ENCODE data around the gene NXF1.

GRCh38 chr11:62788991-62789390, 16.2 kb downstream of the NXF1 start:
- TF ChIP-seq, protein P1, sequence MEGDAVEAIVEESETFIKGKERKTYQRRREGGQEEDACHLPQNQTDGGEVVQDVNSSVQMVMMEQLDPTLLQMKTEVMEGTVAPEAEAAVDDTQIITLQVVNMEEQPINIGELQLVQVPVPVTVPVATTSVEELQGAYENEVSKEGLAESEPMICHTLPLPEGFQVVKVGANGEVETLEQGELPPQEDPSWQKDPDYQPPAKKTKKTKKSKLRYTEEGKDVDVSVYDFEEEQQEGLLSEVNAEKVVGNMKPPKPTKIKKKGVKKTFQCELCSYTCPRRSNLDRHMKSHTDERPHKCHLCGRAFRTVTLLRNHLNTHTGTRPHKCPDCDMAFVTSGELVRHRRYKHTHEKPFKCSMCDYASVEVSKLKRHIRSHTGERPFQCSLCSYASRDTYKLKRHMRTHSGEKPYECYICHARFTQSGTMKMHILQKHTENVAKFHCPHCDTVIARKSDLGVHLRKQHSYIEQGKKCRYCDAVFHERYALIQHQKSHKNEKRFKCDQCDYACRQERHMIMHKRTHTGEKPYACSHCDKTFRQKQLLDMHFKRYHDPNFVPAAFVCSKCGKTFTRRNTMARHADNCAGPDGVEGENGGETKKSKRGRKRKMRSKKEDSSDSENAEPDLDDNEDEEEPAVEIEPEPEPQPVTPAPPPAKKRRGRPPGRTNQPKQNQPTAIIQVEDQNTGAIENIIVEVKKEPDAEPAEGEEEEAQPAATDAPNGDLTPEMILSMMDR (IDR thresholded peaks at IDR 0.05), result no peak
- no peak for TF ChIP-seq POLR2A (IDR thresholded peaks at IDR 0.05)

Measured in lower leg skin (tissue), 3 donors.